ENCODE results near the gene SRSF8. TPM values are rescaled to one million over a fixed set of nuclear protein-coding genes. Genes with fewer than 3 reads are reported as not detected.

SRSF8 gene
- total RNA-seq, 2 experiments from 2014 or later, result 67.2 to 67.9 TPM

DNA sequence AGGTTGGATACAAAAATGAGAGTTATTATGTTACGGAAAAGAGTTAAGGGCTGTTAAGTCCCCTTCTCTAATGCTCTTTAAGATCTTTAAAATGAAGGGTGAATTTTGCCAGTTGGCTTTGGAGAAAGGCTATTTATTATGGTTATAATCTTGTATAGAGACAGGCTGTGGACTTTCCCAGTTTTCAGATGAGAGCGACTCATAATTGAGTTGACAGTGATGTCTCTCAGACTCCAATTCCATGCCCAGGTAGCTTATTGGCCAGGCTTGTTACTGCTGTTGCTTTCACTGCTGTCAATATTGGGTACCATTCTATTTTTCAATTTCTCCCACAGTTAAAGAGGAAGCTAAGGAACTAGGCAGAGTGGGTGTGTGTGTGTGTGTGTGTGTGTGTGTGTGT is 36.0 kb downstream of the SRSF8 start:
- intact Hi-C loops (cut with DNase I, micrococcal nuclease), result loop anchor here in 1 of 2 experiments (10.0 kb wide), 1 partner anchor 48 kb away; no protein-coding TSS in a partner anchor
- H3K27ac Mint-ChIP-seq, result no peak overlapping the region

DNA sequence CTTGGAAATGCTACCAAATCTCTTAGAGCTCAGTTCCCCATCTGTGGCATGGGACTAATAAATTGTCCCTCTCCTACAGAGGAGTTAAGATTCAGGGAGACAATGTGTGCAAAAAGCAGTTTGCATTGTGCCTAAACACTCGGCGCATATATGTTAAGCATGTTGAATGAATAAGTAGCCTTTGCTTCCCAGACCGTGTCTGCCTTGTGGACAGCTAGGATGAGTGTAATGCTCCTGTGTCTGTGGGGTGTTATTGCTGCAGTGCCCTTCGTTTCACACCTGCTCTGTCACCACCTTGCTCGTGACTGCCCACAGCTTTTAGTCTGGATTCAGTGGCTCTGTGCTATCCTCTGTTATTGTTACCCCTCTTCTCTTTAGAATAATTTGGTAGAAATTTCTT is 37.0 kb downstream of the SRSF8 start:
- Histone ChIP-seq H3K4me1 (ENCODE audit: insufficient read depth, low read length) (no peaks in the 10 kb centered on the region), H3K27me3 (ENCODE audit: control insufficient read depth in 1 of 2, insufficient read depth in 2 of 2, low read length in 2 of 2) (no peaks in the 10 kb centered on the region), H3K27ac (ENCODE audit: low read depth in 1 of 2, low read length in 2 of 2) (no peak overlapping the region), H3K9me3 (ENCODE audit: control insufficient read depth in 1 of 2, insufficient read depth in 1 of 2, low read length in 2 of 2) (no peaks in the 10 kb centered on the region), H3K36me3 (ENCODE audit: insufficient read depth, low read length) (no peaks in the 10 kb centered on the region), H3K4me3 (ENCODE audit: low read length) (no peak overlapping the region)
- Mint-ChIP-seq H3K4me1 (ENCODE audit: low read depth) (no peaks in the 10 kb centered on the region), H3K36me3 (ENCODE audit: low read depth) (peaks cover 11% of the 10 kb centered on the region), H3K27ac (no peak overlapping the region), H3K4me3 (no peak overlapping the region), H3K9me3 (no peaks in the 10 kb centered on the region), H3K27me3 (no peaks in the 10 kb centered on the region)
- ChIA-PET CTCF (no interaction called here), POLR2A (interaction anchor here (0.5 kb wide), 1 partner anchor 659 kb away, joined by 3 read pairs; no protein-coding TSS in a partner anchor)
- TF ChIP-seq CTCF (IDR thresholded peaks at IDR 0.05), result no peak
- intact Hi-C loops (cut with DNase I, micrococcal nuclease), result loop anchor here in 1 of 2 experiments (10.0 kb wide), 1 partner anchor 49 kb away; no protein-coding TSS in a partner anchor
- ATAC-seq (ENCODE audit: poor library complexity), result no peak
- no peak for DNase-seq

More for the DNA sequence above, 36.0 kb downstream of the SRSF8 start:
- no peaks in the 10 kb centered on the region for H3K36me3 ChIP-seq (ENCODE audit: insufficient read depth, low read length)
- H3K36me3 Mint-ChIP-seq (ENCODE audit: low read depth), result peaks cover 9% of the 10 kb centered on the region
- H3K4me1 Mint-ChIP-seq (ENCODE audit: low read depth), result no peaks in the 10 kb centered on the region
- no peaks in the 10 kb centered on the region for H3K9me3 ChIP-seq (ENCODE audit: control insufficient read depth in 1 of 2, insufficient read depth in 1 of 2, low read length in 2 of 2)
- no peaks in the 10 kb centered on the region for H3K27me3 ChIP-seq (ENCODE audit: control insufficient read depth in 1 of 2, insufficient read depth in 2 of 2, low read length in 2 of 2)
- no peaks in the 10 kb centered on the region for H3K9me3 Mint-ChIP-seq
- TF ChIP-seq CTCF (IDR thresholded peaks at IDR 0.05), result no peak
- no peaks in the 10 kb centered on the region for H3K4me1 ChIP-seq (ENCODE audit: insufficient read depth, low read length)
- no peaks in the 10 kb centered on the region for H3K27me3 Mint-ChIP-seq
- POLR2A ChIA-PET, result no interaction called here
- CTCF ChIA-PET, result interaction anchor here (0.7 kb wide), 1 partner anchor 120 kb away, joined by 3 read pairs; no protein-coding TSS in a partner anchor
- no peak overlapping the region for H3K27ac ChIP-seq (ENCODE audit: low read depth in 1 of 2, low read length in 2 of 2)
- H3K4me3 ChIP-seq (ENCODE audit: low read length), result no peak overlapping the region
- no peak for DNase-seq
- no peak for ATAC-seq (ENCODE audit: poor library complexity)
- H3K4me3 Mint-ChIP-seq, result no peak overlapping the region

- Mint-ChIP-seq H3K27ac (no peak overlapping the region), H3K4me1 (ENCODE audit: low read depth) (no peaks in the 10 kb centered on the region), H3K27me3 (no peaks in the 10 kb centered on the region), H3K4me3 (no peak overlapping the region), H3K36me3 (ENCODE audit: low read depth) (peaks cover 15% of the 10 kb centered on the region), H3K9me3 (no peaks in the 10 kb centered on the region)
- no peak overlapping the region for H3K27ac ChIP-seq (ENCODE audit: low read depth in 1 of 2, low read length in 2 of 2)
- H3K36me3 ChIP-seq (ENCODE audit: insufficient read depth, low read length), result no peaks in the 10 kb centered on the region
- no peaks in the 10 kb centered on the region for H3K27me3 ChIP-seq (ENCODE audit: control insufficient read depth in 1 of 2, insufficient read depth in 2 of 2, low read length in 2 of 2)
- ATAC-seq (ENCODE audit: poor library complexity) (no peak), DNase-seq (no peak)
- TF ChIP-seq CTCF (IDR thresholded peaks at IDR 0.05), result no peak
- H3K4me3 ChIP-seq (ENCODE audit: low read length), result no peak overlapping the region
- no peaks in the 10 kb centered on the region for H3K4me1 ChIP-seq (ENCODE audit: insufficient read depth, low read length)
- H3K9me3 ChIP-seq (ENCODE audit: control insufficient read depth in 1 of 2, insufficient read depth in 1 of 2, low read length in 2 of 2), result no peaks in the 10 kb centered on the region
- ChIA-PET POLR2A (no interaction called here), CTCF (no interaction called here)
- intact Hi-C loops (cut with DNase I, micrococcal nuclease), result loop anchor here in 1 of 2 experiments (10.0 kb wide), 1 partner anchor 49 kb away; no protein-coding TSS in a partner anchor
These were observed 37.6 kb downstream of the SRSF8 start for GRCh38 chr11:95104121-95104830.

Measured in CD4-positive, alpha-beta T cell (primary cell).